ENCODE measurements around the gene TYMS.

TYMS gene

GRCh38 chr18:644395-645004 lies 13.0 kb upstream of the TYMS start:
- peak in 32 of 58 donors; percentile 4 to 87 (median 36) for DNase-seq

DNA sequence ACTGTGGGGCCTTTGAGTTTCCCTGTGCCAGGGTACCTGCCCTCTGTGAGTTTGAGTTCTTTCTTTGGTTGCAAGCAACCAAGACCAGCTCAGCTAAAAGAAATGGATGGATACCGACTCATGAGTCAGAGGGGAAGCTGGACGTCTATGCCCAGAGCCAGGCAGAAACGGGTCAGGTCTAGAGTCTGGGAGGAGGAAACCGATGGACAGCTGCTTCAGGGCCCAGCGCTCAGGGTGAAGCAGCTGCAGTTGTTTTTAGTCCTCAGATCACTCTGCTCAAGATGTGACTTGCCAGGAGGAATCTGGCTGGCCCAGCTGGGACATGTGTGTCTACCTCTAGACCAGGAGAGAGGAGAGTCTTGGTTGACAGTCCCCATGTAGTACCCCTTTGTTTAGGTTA lies 10.1 kb upstream of the TYMS start:
- no peak for DNase-seq

- no peak for DNase-seq
Measured at GRCh38 chr18:649341-649740, 8.1 kb upstream of the TYMS start.

DNA sequence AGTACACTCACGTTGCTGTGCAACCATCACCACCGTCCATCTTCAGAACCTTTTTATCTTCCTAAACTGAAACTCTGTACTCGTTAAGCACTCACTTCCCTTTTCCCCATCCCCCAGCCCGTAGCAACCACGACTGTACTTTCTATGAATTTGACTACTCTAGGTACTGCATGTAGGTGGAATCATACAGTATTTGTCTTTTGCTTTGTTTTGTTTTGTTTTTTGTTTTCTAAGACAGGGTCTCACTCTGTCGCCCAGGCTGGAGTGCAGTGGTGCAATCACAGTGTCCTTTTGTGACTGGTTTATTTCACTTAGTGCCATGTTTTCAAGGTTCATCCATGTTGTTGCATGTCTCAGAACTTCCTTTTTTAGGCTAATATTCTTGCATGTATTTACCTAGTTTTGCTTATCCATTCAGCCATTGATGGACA lies 7.0 kb upstream of the TYMS start:
- DNase-seq = no peak

GRCh38 chr18:652131-652530 lies 5.3 kb upstream of the TYMS start:
- DNase-seq = no peak

- no peak for DNase-seq
Measured at GRCh38 chr18:653512-653911, 3.9 kb upstream of the TYMS start.

DNA sequence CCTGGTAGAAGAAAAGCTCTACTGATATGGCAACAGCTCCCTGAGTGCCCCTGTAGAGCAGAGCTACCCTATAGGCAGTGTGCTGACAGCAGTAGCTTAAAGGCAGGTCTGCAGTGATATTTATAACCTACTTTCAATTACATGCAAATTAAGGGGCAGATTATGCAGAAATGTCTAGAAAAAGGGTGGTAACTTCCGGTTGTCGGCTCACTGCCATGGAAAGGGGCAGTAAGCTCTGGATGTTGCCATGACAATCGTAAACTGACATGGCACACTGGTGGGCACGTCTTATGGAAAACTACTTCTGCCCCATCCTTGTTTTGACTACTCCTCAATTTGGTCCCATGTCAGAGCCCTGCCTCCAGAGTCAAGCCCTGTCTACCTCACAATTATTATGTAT lies 2.9 kb upstream of the TYMS start:
- DNase-seq = no peak

DNA sequence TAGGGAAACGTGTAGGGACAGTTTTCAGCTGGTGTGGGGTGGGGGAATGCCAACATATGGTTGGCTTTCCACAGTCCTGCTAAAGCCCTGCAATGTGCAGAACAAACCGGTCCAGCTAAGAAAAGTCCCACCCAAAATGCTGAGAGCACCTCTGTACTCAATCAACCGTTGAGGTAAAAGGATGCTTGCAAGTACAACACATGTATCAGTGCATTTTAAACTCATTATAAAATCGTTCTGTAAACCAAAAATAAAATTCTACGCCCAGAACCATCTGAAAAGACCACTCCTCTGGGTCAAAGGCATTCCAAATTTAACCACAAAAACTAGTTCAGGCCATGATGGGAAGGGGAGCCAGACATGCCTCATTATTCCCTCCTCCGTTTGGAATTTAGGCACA lies 2.0 kb upstream of the TYMS start:
- DNase-seq = no peak

DNA sequence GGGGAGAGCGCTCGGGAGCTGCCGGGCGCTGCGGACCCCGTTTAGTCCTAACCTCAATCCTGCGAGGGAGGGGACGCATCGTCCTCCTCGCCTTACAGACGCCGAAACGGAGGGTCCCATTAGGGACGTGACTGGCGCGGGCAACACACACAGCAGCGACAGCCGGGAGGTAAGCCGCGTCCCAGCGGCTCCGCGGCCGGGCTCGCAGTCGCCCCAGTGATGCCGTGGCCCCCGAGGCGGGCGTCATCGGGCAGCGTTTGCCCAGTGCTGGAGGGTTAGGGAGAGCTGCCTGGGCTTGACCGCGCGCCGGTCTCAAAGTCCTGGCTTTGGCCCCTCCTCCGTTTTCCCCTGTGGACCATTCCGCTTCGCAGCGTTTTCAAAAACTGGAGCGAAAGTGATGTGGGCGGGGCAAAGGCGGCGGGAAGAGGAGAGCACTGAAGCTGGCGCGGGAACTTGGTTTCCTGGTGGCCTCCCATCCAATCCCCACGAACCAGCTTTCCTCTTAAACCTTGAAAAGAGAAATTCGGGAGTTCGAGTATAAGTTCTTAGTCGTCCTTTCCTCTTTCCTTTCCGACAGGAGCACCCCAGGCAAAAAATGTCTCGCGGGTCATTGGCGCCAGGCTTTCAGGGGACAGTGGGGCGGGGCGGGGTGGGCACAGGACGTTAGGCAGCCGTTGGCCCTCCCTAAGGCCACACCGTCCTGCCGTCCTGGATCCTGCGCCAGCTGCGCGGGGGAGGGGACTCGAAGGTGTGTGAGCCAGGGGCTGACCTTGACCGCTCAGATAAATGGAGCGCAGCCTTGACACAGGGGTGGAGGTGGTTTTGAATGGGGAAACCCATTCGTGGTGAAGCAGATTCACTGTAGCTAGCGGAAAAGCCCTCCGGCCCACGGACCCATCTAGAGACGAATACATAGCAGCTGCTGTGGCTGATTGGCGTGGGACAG lies 821 bp downstream of the TYMS start:
- DNase-seq = peak in 56 of 58 donors; percentile 3 to 84 (median 62)

DNA sequence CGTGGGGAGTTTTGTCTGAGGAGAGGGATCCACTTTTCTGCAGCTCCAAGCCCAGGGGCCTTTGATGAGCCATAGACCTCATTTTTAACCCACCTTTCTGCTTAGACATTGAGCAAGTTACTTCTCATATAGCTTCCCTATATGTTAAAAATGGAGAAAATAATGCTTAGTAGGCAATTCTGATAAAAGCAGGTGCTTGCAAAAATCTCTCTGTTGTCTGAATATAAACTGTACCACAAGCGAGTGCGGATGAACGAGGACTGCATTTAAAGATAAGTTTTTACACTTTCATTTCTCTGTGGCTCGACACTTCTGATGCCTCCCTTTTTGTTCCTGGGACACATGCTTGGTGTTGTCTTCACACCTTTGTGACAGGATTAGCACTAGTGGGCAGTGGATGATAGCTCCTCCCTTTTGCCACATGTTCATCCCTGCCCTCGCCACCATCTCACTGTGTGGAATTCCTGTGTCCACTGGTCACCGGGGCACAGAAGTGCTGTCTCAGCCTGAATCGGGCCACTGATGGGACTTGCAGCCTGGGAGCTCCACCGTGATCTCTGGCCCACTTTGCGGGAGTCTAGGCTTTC lies 1.6 kb downstream of the TYMS start:
- DNase-seq = no peak

DNA sequence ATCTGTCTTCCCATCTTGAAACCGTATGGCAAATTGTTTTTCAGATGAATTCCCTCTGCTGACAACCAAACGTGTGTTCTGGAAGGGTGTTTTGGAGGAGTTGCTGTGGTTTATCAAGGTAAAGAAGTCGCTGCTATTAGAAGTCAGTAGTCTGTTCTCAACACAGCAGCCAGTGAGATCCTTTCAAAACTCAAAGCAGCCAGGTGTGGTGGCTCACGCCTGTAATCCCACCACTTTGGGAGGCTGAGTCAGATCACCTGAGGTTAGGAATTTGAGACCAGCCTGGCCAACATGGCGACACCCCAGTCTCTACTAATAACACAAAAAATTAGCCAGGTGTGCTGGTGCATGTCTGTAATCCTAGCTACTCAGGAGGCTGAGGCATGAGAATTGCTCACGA lies 2.1 kb downstream of the TYMS start:
- DNase-seq = no peak

- no peak for DNase-seq
Measured at GRCh38 chr18:662197-662596, 4.7 kb downstream of the TYMS start.

DNA sequence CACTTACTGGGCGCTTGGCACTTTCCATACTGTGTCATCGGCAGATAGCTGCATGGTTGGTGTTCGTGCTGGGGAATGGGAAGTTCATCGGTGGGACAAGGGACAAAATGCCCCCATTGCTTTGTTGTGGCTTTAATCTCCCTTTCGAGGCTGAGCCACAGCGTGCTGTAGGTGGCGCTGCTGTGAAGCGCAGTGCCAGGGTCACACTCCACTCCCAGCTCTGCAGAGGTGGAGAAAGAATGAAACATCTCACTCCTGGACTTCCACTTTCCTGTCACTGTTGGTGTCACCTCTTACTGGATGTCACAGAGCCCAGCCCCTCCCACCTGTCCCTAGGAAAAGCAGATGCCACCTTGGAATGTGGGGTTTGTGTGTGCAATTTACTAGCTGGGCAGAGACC lies 8.7 kb downstream of the TYMS start:
- no peak for DNase-seq

GRCh38 chr18:666628-667027 lies 9.2 kb downstream of the TYMS start:
- no peak for DNase-seq

GRCh38 chr18:668260-668659 lies 10.8 kb downstream of the TYMS start:
- DNase-seq = no peak

DNA sequence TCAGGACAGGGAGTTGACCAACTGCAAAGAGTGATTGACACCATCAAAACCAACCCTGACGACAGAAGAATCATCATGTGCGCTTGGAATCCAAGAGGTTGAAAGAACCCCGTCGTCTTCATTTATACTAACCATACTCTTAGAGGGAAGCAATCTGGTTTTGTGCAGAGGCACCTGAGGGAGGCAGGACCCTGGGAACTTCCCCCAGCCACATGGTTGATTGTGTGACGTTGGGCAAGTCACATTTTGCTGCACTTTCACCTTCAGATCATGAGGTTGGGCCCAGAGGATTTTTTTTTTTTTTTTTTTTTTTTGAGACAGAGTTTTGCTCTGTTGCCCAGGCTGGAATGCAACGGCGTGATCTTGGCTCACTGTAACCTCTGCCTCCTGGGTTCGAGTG lies 11.6 kb downstream of the TYMS start:
- no peak for DNase-seq

- no peak for DNase-seq
Measured at GRCh38 chr18:670522-670921, 13.1 kb downstream of the TYMS start.

- no peak for DNase-seq
Measured at GRCh38 chr18:671405-671804, 14.0 kb downstream of the TYMS start.

DNA sequence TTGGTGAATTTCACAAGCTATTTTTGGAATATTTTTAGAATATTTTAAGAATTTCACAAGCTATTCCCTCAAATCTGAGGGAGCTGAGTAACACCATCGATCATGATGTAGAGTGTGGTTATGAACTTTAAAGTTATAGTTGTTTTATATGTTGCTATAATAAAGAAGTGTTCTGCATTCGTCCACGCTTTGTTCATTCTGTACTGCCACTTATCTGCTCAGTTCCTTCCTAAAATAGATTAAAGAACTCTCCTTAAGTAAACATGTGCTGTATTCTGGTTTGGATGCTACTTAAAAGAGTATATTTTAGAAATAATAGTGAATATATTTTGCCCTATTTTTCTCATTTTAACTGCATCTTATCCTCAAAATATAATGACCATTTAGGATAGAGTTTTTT lies 15.9 kb downstream of the TYMS start:
- no peak for DNase-seq

- no peak for DNase-seq
Measured at GRCh38 chr18:673769-674168, 16.3 kb downstream of the TYMS start.

DNA sequence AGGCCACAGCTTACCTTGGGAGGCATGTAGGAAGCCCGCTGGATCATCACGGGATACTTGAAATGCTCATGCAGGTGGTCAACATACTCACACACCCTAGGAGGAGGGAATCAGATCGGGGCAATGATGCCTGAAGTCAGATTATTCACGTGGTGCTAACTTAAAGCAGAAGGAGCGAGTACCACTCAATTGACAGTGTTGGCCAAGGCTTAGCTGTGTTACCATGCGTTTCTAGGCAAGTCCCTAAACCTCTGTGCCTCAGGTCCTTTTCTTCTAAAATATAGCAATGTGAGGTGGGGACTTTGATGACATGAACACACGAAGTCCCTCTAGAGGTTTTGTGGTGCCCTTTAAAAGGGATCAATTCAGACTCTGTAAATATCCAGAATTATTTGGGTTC lies 17.9 kb downstream of the TYMS start:
- no peak for DNase-seq

- DNase-seq = no peak
Measured at GRCh38 chr18:676069-676468, 18.6 kb downstream of the TYMS start.

GRCh38 chr18:676736-677135 lies 19.3 kb downstream of the TYMS start:
- DNase-seq = no peak

Measured in anterior cingulate cortex (tissue), 58 donors.